SU-DHL-6 (cell line): ENCODE measurements around the gene SRBD1.

Source experiments
- H2AFZ ChIP-seq: fragments of 200-600 bp; sonication (generic); 2 replicates; pipeline ENCODE4 v1.6.1; 2014; ENCODE audit warnings: low read depth, mild to moderate bottlenecking, moderate library complexity, mixed read lengths, antibody characterized with exemption, low read length; ENCODE audit not compliant: severe bottlenecking
- H3F3A ChIP-seq: fragments of 200-600 bp; shearing (Covaris generic); 2 replicates; pipeline ENCODE4 v1.6.0; 2016; ENCODE audit warnings: antibody characterized with exemption, mild to moderate bottlenecking; ENCODE audit not compliant: insufficient read depth
- H3K27ac ChIP-seq: fragments of 200-600 bp; sonication (generic); 2 replicates; pipeline ENCODE4 v1.5.1; 2016; ENCODE audit warnings: low read depth, mild to moderate bottlenecking, low read length, moderate library complexity, mixed read lengths
- H3K27me3 ChIP-seq: fragments of 200-600 bp; sonication (generic), shearing (Covaris generic); 2 replicates; pipeline ENCODE4 v1.6.0; 2014; ENCODE audit warnings: mild to moderate bottlenecking, low read length
- H3K36me3 ChIP-seq: fragments of 200-600 bp; sonication (generic); 2 replicates; pipeline ENCODE4 v1.6.1; 2014; ENCODE audit warnings: mild to moderate bottlenecking, low read length, mixed read lengths
- H3K4me2 ChIP-seq: fragments of 300-600, 200-600 bp; shearing (Covaris generic), sonication (generic); 2 replicates; pipeline ENCODE4 v1.6.0; 2014; ENCODE audit warnings: low read length, low read depth, mild to moderate bottlenecking; ENCODE audit not compliant: poor library complexity, severe bottlenecking
- H3K4me3 ChIP-seq: fragments of 200-600 bp; sonication (generic); 2 replicates; pipeline ENCODE4 v1.5.1; 2014; ENCODE audit warnings: antibody characterized with exemption, low read length, mild to moderate bottlenecking, mixed read lengths; ENCODE audit not compliant: insufficient read depth, poor library complexity, severe bottlenecking
- H3K79me2 ChIP-seq: fragments of 200-600 bp; sonication (generic); 2 replicates; pipeline ENCODE4 v1.6.1; 2014; ENCODE audit warnings: mild to moderate bottlenecking, low read length, moderate library complexity; ENCODE audit not compliant: insufficient read depth
- H3K9ac ChIP-seq: fragments of 200-600 bp; sonication (generic); 2 replicates; pipeline ENCODE4 v1.7.0; 2014; ENCODE audit warnings: mild to moderate bottlenecking, low read length
- H3K9me2 ChIP-seq: fragments of 200-600 bp; sonication (generic); replicated peaks from 2 replicates; pipeline ENCODE4 v1.6.1; 2014; ENCODE audit warnings: low read length; ENCODE audit not compliant: insufficient read depth
- H3K9me3 ChIP-seq: fragments of 200-600 bp; sonication (generic); 2 replicates; pipeline ENCODE4 v1.6.1; 2014; ENCODE audit warnings: low read length, mixed read lengths; ENCODE audit not compliant: insufficient read depth
- H4K20me1 ChIP-seq: fragments of 200-600 bp; sonication (generic); 2 replicates; pipeline ENCODE4 v1.6.1; 2014; ENCODE audit warnings: low read depth, mild to moderate bottlenecking, antibody characterized with exemption, low read length, moderate library complexity, mixed read lengths
- EZH2phosphoT487 ChIP-seq: fragments of 200-600 bp; sonication (generic), shearing (Covaris generic); conservative IDR thresholded peaks from 2 replicates; pipeline ENCODE4 v1.6.1; 2018; ENCODE audit warnings: mild to moderate bottlenecking, antibody characterized with exemption, low read length, moderate library complexity, mixed read lengths
- TF ChIP-seq, protein P1 (sequence below): fragments of 200-600 bp; sonication (generic); IDR thresholded peaks from one replicate; pipeline ENCODE4 v1.5.1; 2017; ENCODE audit warnings: antibody characterized with exemption, mild to moderate bottlenecking, low read length, moderate library complexity; ENCODE audit not compliant: insufficient read depth, poor library complexity, severe bottlenecking

The SRBD1 gene

DNA sequence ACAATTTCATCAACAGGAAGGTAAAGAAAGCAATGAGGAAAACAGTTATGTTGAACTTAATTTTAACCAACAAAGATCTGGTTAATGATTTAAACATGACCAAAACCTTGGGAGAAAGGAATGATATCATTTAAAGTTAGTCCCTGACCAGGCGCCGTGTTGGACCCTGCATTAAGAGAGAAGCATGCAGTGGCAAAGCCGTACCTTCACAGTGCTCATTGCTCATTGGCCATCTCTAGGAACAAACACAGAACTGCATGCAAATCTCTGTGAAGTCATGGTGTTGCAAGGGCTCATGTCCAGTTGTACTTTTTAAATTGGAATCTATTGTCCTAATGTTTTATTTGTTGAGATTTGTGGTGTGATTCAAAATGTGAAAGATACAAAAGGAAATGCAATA lies 12.0 kb upstream of the SRBD1 start:
- Histone ChIP-seq H3K9me2 (no peaks in the 10 kb centered on the region), H3F3A (no peaks in the 10 kb centered on the region), H4K20me1 (no peaks in the 10 kb centered on the region), H3K27ac (no peak overlapping the region), H3K9ac (no peak overlapping the region), H3K9me3 (no peaks in the 10 kb centered on the region), H3K27me3 (no peaks in the 10 kb centered on the region), H2AFZ (no peak overlapping the region), H3K4me3 (no peak overlapping the region), H3K79me2 (no peaks in the 10 kb centered on the region), H3K4me2 (no peak overlapping the region), H3K36me3 (no peaks in the 10 kb centered on the region)
- no peak for TF ChIP-seq EZH2phosphoT487
- TF ChIP-seq, protein P1, sequence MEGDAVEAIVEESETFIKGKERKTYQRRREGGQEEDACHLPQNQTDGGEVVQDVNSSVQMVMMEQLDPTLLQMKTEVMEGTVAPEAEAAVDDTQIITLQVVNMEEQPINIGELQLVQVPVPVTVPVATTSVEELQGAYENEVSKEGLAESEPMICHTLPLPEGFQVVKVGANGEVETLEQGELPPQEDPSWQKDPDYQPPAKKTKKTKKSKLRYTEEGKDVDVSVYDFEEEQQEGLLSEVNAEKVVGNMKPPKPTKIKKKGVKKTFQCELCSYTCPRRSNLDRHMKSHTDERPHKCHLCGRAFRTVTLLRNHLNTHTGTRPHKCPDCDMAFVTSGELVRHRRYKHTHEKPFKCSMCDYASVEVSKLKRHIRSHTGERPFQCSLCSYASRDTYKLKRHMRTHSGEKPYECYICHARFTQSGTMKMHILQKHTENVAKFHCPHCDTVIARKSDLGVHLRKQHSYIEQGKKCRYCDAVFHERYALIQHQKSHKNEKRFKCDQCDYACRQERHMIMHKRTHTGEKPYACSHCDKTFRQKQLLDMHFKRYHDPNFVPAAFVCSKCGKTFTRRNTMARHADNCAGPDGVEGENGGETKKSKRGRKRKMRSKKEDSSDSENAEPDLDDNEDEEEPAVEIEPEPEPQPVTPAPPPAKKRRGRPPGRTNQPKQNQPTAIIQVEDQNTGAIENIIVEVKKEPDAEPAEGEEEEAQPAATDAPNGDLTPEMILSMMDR: no peak

GRCh38 chr2:45622336-45623075 lies 11.4 kb upstream of the SRBD1 start:
- H3K9me3 ChIP-seq: no peaks in the 10 kb centered on the region
- H3K27me3 ChIP-seq: no peaks in the 10 kb centered on the region
- no peaks in the 10 kb centered on the region for H3K9me2 ChIP-seq
- H3K36me3 ChIP-seq: no peaks in the 10 kb centered on the region
- no peak overlapping the region for H3K9ac ChIP-seq
- no peaks in the 10 kb centered on the region for H3K79me2 ChIP-seq
- no peak for TF ChIP-seq EZH2phosphoT487
- TF ChIP-seq, protein P1: no peak
- H3F3A ChIP-seq: no peaks in the 10 kb centered on the region
- H4K20me1 ChIP-seq: no peaks in the 10 kb centered on the region
- no peak overlapping the region for H2AFZ ChIP-seq
- no peak overlapping the region for H3K4me3 ChIP-seq
- H3K27ac ChIP-seq: no peak overlapping the region
- H3K4me2 ChIP-seq: no peak overlapping the region

DNA sequence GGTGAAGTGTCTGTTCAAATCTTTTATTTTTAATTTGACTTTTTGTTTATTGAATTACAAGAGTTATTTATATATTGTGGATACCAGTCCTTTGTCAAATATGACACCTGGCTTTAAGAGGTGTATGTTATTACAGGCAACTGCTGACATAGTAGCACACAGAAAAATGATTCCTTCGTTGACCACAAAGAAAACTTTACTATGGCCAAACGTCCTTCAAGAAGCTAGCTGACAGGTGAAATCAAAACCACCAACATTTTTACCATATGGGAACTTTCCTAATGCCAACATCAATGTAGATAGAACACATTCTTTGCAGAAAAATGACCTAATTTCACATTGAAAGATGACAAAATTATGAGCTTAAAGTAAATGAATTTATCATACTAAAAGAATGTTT lies 6.4 kb upstream of the SRBD1 start:
- Histone ChIP-seq H2AFZ (no peak overlapping the region), H3K27me3 (no peaks in the 10 kb centered on the region), H3K4me2 (no peak overlapping the region), H3K9me2 (no peaks in the 10 kb centered on the region), H3F3A (0 out of 2 replicates have a peak, but pooled peaks cover 2% of the 10 kb centered on the region), H3K9ac (no peak overlapping the region), H3K4me3 (no peak overlapping the region), H3K9me3 (no peaks in the 10 kb centered on the region), H4K20me1 (no peaks in the 10 kb centered on the region), H3K36me3 (no peaks in the 10 kb centered on the region), H3K79me2 (no peaks in the 10 kb centered on the region), H3K27ac (no peak overlapping the region)
- TF ChIP-seq, protein P1: no peak
- TF ChIP-seq EZH2phosphoT487: no peak
